Measurements from ENCODE around the gene FCHSD1. TPM values are rescaled to one million over a fixed set of nuclear protein-coding genes. Genes with fewer than 3 reads are reported as not detected.

The FCHSD1 gene
- total and polyA plus RNA-seq, 7 donors: 1.3 to 2.4 (median 1.4) TPM

DNA sequence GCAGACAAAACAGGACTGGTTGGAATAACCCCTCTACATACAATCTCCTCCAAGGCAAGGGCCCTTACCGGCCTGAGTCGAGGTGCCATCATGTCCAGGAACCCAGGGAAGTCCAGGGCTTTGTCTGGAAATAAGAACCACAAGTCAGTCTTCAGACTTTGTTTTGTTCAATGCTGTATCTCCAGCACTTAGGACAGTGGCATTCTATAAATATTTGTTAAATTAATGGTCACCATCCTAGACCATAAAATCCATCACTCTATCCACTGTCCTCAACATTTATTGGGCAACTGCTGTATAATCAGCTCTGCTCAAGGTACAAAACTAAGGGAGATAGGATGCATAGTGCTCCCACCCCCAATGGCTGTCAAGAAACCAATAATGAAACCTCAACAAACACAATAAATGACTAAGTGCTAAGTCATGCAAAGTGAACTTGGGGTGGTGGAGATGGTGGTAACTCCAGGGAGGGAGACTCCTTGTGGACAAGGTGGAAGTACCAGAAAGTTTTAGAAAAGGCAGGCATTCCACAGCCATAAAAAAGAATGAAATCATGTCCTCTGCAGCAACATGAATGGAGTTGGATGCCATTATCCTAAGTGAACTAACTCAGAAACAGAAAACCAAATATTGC, 9.5 kb downstream of the FCHSD1 start:
- Histone ChIP-seq H3K36me3 (ENCODE audit: insufficient read depth in 1 of 2, low read depth in 1 of 2) (no peaks in the 10 kb centered on the region), H3K27me3 (ENCODE audit: insufficient read depth in 3 of 3, low read length in 2 of 3) (peaks cover 0 to 8% (median 0%) of the 10 kb centered on the region in 3 donors), H3K4me3 (no peak overlapping the region), H3K4me1 (peaks cover 8% of the 10 kb centered on the region), H3K27ac (no peak overlapping the region), H3K9me3 (no peaks in the 10 kb centered on the region)
- no peak for DNase-seq
- no peak for TF ChIP-seq CTCF (IDR thresholded peaks at IDR 0.05)
- intact Hi-C loops (cut with DNase I): no loop called here
- 89 to 97% (median 96%) methylated on average over 2 of the region's 2 CpGs for WGBS, 3 donors
- ATAC-seq: no peak

GRCh38 chr5:141640698-141641097, 10.5 kb downstream of the FCHSD1 start:
- Histone ChIP-seq H3K36me3 (ENCODE audit: insufficient read depth in 1 of 2, low read depth in 1 of 2) (no peaks in the 10 kb centered on the region), H3K9me3 (no peaks in the 10 kb centered on the region), H3K27me3 (ENCODE audit: insufficient read depth in 3 of 3, low read length in 2 of 3) (peaks cover 0 to 8% (median 0%) of the 10 kb centered on the region in 3 donors), H3K4me3 (no peak overlapping the region), H3K4me1 (peaks cover 8% of the 10 kb centered on the region), H3K27ac (no peak overlapping the region)
- intact Hi-C loops (cut with DNase I): no loop called here
- DNase-seq (no peak), ATAC-seq (no peak)
- WGBS, 3 donors: 78 to 82% (median 79%) methylated on average over 9 of the region's 9 CpGs
- TF ChIP-seq CTCF (IDR thresholded peaks at IDR 0.05): no peak

- TF ChIP-seq CTCF (IDR thresholded peaks at IDR 0.05): no peak
- DNase-seq (no peak), ATAC-seq (no peak)
- 81 to 92% (median 87%) methylated on average over 3 of the region's 3 CpGs for WGBS, 3 donors
- Histone ChIP-seq H3K27me3 (ENCODE audit: insufficient read depth in 3 of 3, low read length in 2 of 3) (peaks cover 0 to 8% (median 0%) of the 10 kb centered on the region in 3 donors), H3K27ac (no peak overlapping the region), H3K4me3 (no peak overlapping the region), H3K4me1 (peaks cover 13% of the 10 kb centered on the region), H3K36me3 (ENCODE audit: insufficient read depth in 1 of 2, low read depth in 1 of 2) (no peaks in the 10 kb centered on the region), H3K9me3 (no peaks in the 10 kb centered on the region)
- intact Hi-C loops (cut with DNase I): no loop called here
These were observed 11.2 kb downstream of the FCHSD1 start for GRCh38 chr5:141640051-141640415.

- Histone ChIP-seq H3K9me3 (no peaks in the 10 kb centered on the region), H3K27ac (no peak overlapping the region), H3K4me3 (no peak overlapping the region), H3K36me3 (ENCODE audit: insufficient read depth in 1 of 2, low read depth in 1 of 2) (peaks cover 2% of the 10 kb centered on the region in 2 donors), H3K27me3 (ENCODE audit: insufficient read depth in 3 of 3, low read length in 2 of 3) (peaks cover 0 to 8% (median 0%) of the 10 kb centered on the region in 3 donors), H3K4me1 (peaks cover 15% of the 10 kb centered on the region)
- DNase-seq: no peak
- 83 to 92% (median 91%) methylated on average over 12 of the region's 12 CpGs for WGBS, 3 donors
- TF ChIP-seq CTCF (IDR thresholded peaks at IDR 0.05): no peak
- intact Hi-C loops (cut with DNase I): no loop called here
- ATAC-seq: no peak
These were observed 11.7 kb downstream of the FCHSD1 start for GRCh38 chr5:141639357-141640050.
